KMS-11 (cell line): ENCODE measurements around the gene TFG.

Experiments
- H2AFZ ChIP-seq: fragments of 200-600 bp; sonication (generic); 2 replicates; pipeline ENCODE4 v1.6.1; 2016; ENCODE audit warnings: antibody characterized with exemption, mixed run types, low read depth
- H3K27ac ChIP-seq: fragments of 200-600 bp; sonication (generic); 2 replicates; pipeline ENCODE4 v1.6.1; 2016; ENCODE audit warnings: mild to moderate bottlenecking, mixed run types
- H3K27me3 ChIP-seq: fragments of 200-600 bp; sonication (generic); 2 replicates; pipeline ENCODE4 v1.6.1; 2017; ENCODE audit warnings: mild to moderate bottlenecking, low read depth, mixed run types, moderate library complexity; ENCODE audit not compliant: insufficient read depth
- H3K36me3 ChIP-seq: fragments of 200-600 bp; sonication (generic); 2 replicates; pipeline ENCODE4 v1.6.1; 2017; ENCODE audit warnings: mild to moderate bottlenecking, mixed run types; ENCODE audit not compliant: insufficient read depth
- H3K4me1 ChIP-seq: fragments of 200-600 bp; sonication (generic); 2 replicates; pipeline ENCODE4 v1.6.1; 2016; ENCODE audit warnings: mild to moderate bottlenecking, low read depth, mixed run types; ENCODE audit not compliant: poor library complexity, severe bottlenecking
- H3K4me2 ChIP-seq: fragments of 200-600 bp; sonication (generic); 2 replicates; pipeline ENCODE4 v1.7.0; 2016; ENCODE audit warnings: mild to moderate bottlenecking, mixed run types
- H3K4me3 ChIP-seq: fragments of 200-600 bp; sonication (generic); IDR thresholded peaks from 2 replicates; pipeline ENCODE4 v1.6.1; 2017; ENCODE audit warnings: low read depth, low read length, mixed read lengths; ENCODE audit not compliant: insufficient read depth
- H3K79me2 ChIP-seq: fragments of 200-600 bp; sonication (generic); 2 replicates; pipeline ENCODE4 v1.6.1; 2016; ENCODE audit warnings: low read depth, mixed run types; ENCODE audit not compliant: insufficient read depth
- H3K9ac ChIP-seq: fragments of 200-600 bp; sonication (generic); 2 replicates; pipeline ENCODE4 v1.6.1; 2016; ENCODE audit warnings: mild to moderate bottlenecking, mixed run types
- H4K20me1 ChIP-seq: fragments of 200-600 bp; sonication (generic); 2 replicates; pipeline ENCODE4 v1.6.1; 2016; ENCODE audit warnings: mild to moderate bottlenecking, mixed run types; ENCODE audit not compliant: insufficient read depth
- CTCF ChIP-seq: fragments of 200-600 bp; sonication (generic); conservative IDR thresholded peaks from 2 replicates; pipeline ENCODE4 v1.6.1; 2017; ENCODE audit warnings: low read depth, mild to moderate bottlenecking, antibody characterized with exemption, low read length, moderate library complexity, mixed read lengths

TFG gene

GRCh38 chr3:100706365-100706764, 2.9 kb upstream of the TFG start:
- Histone ChIP-seq H3K79me2 (peaks cover 15% of the 10 kb centered on the region), H3K27ac (no peak overlapping the region), H4K20me1 (no peaks in the 10 kb centered on the region), H3K4me3 (no peak overlapping the region), H3K36me3 (no peaks in the 10 kb centered on the region), H3K9ac (no peak overlapping the region), H3K4me1 (peaks cover 29% of the 10 kb centered on the region), H3K4me2 (no peak overlapping the region), H2AFZ (no peak overlapping the region), H3K27me3 (no peaks in the 10 kb centered on the region)
- no peak for TF ChIP-seq CTCF

- H3K36me3 ChIP-seq, result no peaks in the 10 kb centered on the region
- TF ChIP-seq CTCF, result no peak
- 0 out of 2 replicates have a peak overlapping the region, but pooled peaks have one; percentile 92 for H3K9ac ChIP-seq
- H3K79me2 ChIP-seq, result peaks cover 37% of the 10 kb centered on the region
- peaks cover 27% of the 10 kb centered on the region for H3K4me1 ChIP-seq
- H3K27ac ChIP-seq, result peak overlapping the region; percentile 92; the same call in 1 of the 2 replicates
- no peak overlapping the region for H3K4me3 ChIP-seq
- no peaks in the 10 kb centered on the region for H4K20me1 ChIP-seq
- peak overlapping the region; percentile 71 for H2AFZ ChIP-seq
- H3K4me2 ChIP-seq, result peak overlapping the region; percentile 62
- H3K27me3 ChIP-seq, result no peaks in the 10 kb centered on the region
These were observed 678 bp upstream of the TFG start for GRCh38 chr3:100708644-100708988.

DNA sequence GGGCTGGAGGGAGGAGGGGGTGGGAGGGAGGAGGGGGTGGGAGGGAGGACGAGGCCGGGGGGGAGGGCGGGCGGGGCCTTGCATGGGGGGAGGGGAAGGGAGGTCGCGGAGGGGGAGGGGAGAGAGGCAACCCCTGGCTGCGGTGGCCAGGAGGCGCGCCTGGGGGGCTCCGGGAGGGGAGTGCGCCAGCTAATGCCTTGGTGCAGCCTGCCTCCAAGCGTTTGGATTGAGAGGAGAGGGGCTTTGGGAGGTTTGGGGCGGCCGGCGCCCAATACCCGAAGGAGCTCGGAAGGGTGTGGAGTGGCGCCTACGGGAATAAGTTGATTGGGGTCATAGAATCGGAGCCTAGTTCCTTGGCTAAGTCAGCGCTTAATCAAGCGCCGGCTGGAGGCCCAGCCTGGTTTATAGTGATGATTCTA, 557 bp downstream of the TFG start:
- H4K20me1 ChIP-seq, result no peaks in the 10 kb centered on the region
- TF ChIP-seq CTCF, result no peak

DNA sequence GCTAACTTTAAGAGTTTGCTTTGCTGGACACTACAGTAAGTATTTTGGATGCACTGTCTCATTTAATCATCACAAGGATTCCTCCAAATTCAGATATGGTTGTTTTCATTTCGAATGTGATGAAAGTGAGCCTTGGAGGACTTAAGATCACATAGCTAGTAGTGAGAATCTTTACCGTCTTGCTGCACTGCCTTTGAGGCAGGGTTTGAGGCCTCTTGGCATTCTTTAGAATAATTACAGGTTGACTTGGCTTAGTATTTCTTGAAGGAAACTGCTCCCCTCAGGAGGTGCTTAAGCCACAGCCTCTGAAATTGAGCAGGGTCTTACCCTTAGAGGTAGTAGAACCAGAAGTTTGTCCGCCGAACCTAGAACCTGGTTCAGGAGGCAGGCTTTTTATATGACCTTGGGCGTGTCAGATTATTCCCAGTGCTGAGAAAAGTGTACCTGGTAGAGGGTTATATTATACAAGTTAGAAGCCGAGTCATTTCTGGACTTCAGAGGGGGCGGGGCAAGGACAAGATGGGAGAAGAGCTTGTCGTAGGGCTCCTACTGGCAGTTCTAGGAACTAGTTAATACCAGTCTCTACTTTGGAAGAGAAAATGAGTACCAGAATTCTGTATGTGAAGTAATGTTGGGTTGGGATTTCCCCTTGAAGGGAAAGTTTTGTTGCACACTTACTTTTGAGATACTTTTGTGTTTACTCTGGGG, 1.1 kb downstream of the TFG start:
- Histone ChIP-seq H3K27ac (peak overlapping the region; percentile 65), H3K36me3 (no peaks in the 10 kb centered on the region; the same call in 1 of the 2 replicates), H3K27me3 (no peaks in the 10 kb centered on the region), H4K20me1 (no peaks in the 10 kb centered on the region), H3K9ac (peak overlapping the region; percentile 66; the same call in 1 of the 2 replicates), H3K79me2 (peaks cover 53% of the 10 kb centered on the region), H3K4me2 (peak overlapping the region; percentile 90), H3K4me3 (peak overlapping the region; percentile 70), H3K4me1 (peaks cover 27% of the 10 kb centered on the region), H2AFZ (peak overlapping the region; percentile 33; the same call in 1 of the 2 replicates)
- 0 out of 2 replicates have a peak, but pooled peaks have one; percentile 18 for TF ChIP-seq CTCF

More for the DNA sequence above, 557 bp downstream of the TFG start:
- peak overlapping the region; percentile 92 for H3K27ac ChIP-seq
- H3K36me3 ChIP-seq, result no peaks in the 10 kb centered on the region; the same call in 1 of the 2 replicates
- H3K4me1 ChIP-seq, result peaks cover 27% of the 10 kb centered on the region
- peak overlapping the region; percentile 71; the same call in 1 of the 2 replicates for H2AFZ ChIP-seq
- no peaks in the 10 kb centered on the region for H3K27me3 ChIP-seq
- H3K4me3 ChIP-seq, result no peak overlapping the region
- H3K79me2 ChIP-seq, result peaks cover 48% of the 10 kb centered on the region
- peak overlapping the region; percentile 90 for H3K4me2 ChIP-seq
- peak overlapping the region; percentile 92 for H3K9ac ChIP-seq
